GM12878 (cell line): ENCODE results near the gene KIF26A. TPM values are rescaled to one million over a fixed set of nuclear protein-coding genes. Genes with fewer than 3 reads are reported as not detected.

Source experiments
- ATAC-seq: fragments of 200-7000 bp; cut with Tn5 transposase; 3 replicates; pipeline ENCODE4 v1.9.1; 2020; ENCODE audit warnings: mild to moderate bottlenecking, moderate library complexity
- BruUV-seq: library from RNA; stranded (reverse); fragments of 400-500 nt; replicated peaks from 2 replicates; lab custom pipeline; 2021; lab: Mats Ljungman, UMichigan
- CTCF ChIA-PET: fragments of 300-600 bp; sonication (Branson Sonifier 250); formaldehyde crosslinking; extraction: SDS; loops from one replicate; lab custom pipeline; 2021; ENCODE audit warnings: inconsistent platforms; lab: Yijun Ruan, JAX
- POLR2A ChIA-PET: fragments of 350-600 bp; formaldehyde crosslinking; extraction: SDS; loops from one replicate; lab custom pipeline; 2021; ENCODE audit warnings: inconsistent platforms; lab: Charles Lee
- RAD21 ChIA-PET: fragments of 300-600 bp; sonication (Branson Sonifier 250); formaldehyde crosslinking; loops from one replicate; lab custom pipeline; 2023; ENCODE audit warnings: antibody characterized with exemption; ENCODE audit not compliant: unreplicated experiment; lab: Charles Lee
- SMC1A ChIA-PET: fragments of 300-600 bp; sonication (Branson Sonifier 250); formaldehyde crosslinking; loops from one replicate; lab custom pipeline; 2023; ENCODE audit not compliant: unreplicated experiment, uncharacterized antibody; lab: Charles Lee
- DNase-seq: peaks from one replicate; pipeline ENCODE4 v3.0.0-alpha.2; 2011; ENCODE audit warnings: low read depth, low spot score
- FAIRE-seq: peaks from 3 replicates; lab custom pipeline; 2011; peaks lifted over from hg19 to GRCh38; lab: Jason Lieb, UNC
- H2AFZ ChIP-seq: 2 replicates; pipeline ENCODE4 v1.6.0; 2011; ENCODE audit warnings: low read depth, low read length, control low read depth; ENCODE audit not compliant: control insufficient read depth
- H3K27ac ChIP-seq: 2 replicates; pipeline ENCODE4 v1.5.1; 2011; ENCODE audit warnings: control low read depth; ENCODE audit not compliant: control insufficient read depth, insufficient read depth
- H3K27me3 ChIP-seq, 2 experiments: replicated peaks in 1 of 2; 2 replicates each; pipeline versions ENCODE4 v1.6.0 to v1.6.1; 2011; ENCODE audit warnings: low read length in 1 of 2; ENCODE audit not compliant: control insufficient read depth in 2 of 2, insufficient read depth in 2 of 2
- H3K36me3 ChIP-seq, 2 experiments: 2 replicates each; pipeline ENCODE4 v1.5.1; 2011; ENCODE audit warnings: low read length in 1 of 2; ENCODE audit not compliant: control insufficient read depth in 2 of 2, insufficient read depth in 2 of 2
- H3K4me1 ChIP-seq: 2 replicates; pipeline ENCODE4 v1.6.1; 2011; ENCODE audit warnings: mild to moderate bottlenecking, low read length, moderate library complexity, mixed read lengths; ENCODE audit not compliant: control insufficient read depth, insufficient read depth
- H3K4me2 ChIP-seq: 2 replicates; pipeline ENCODE4 v1.6.0; 2011; ENCODE audit warnings: control low read depth; ENCODE audit not compliant: control insufficient read depth, insufficient read depth
- H3K4me3 ChIP-seq: fragments of 200-600 bp; sonication (generic); 2 replicates; pipeline ENCODE4 v1.5.1; 2016
- H3K79me2 ChIP-seq: 2 replicates; pipeline ENCODE4 v1.6.0; 2011; ENCODE audit warnings: low read length; ENCODE audit not compliant: control insufficient read depth, insufficient read depth
- H3K9ac ChIP-seq: 2 replicates; pipeline ENCODE4 v1.8.0; 2011; ENCODE audit warnings: low read length, control low read depth, mixed read lengths; ENCODE audit not compliant: control insufficient read depth, insufficient read depth
- H3K9me3 ChIP-seq: replicated peaks from 3 replicates; pipeline ENCODE4 v1.5.1; 2011; ENCODE audit warnings: mild to moderate bottlenecking, low read length; ENCODE audit not compliant: control insufficient read depth, insufficient read depth
- H4K20me1 ChIP-seq: 2 replicates; pipeline ENCODE4 v1.6.0; 2011; ENCODE audit not compliant: control insufficient read depth, insufficient read depth
- CTCF ChIP-seq, 3 experiments: IDR thresholded peaks in 2 of 3; conservative IDR thresholded peaks in 1 of 3; 2 replicates each; pipeline ENCODE4 v1.5.1; 2011; ENCODE audit warnings: low read depth in 3 of 3, low read length in 3 of 3, mild to moderate bottlenecking in 3 of 3, control low read depth in 2 of 3, moderate library complexity in 2 of 3, inconsistent platforms in 1 of 3, mixed read lengths in 1 of 3; ENCODE audit not compliant: control insufficient read depth in 2 of 3, insufficient read depth in 1 of 3; ENCODE audit errors: extremely low read depth in 1 of 3
- E2F8 ChIP-seq: fragments of 450-650 bp; IDR thresholded peaks from 2 replicates; pipeline ENCODE4 v1.6.1; 2018; ENCODE audit warnings: mild to moderate bottlenecking, low read depth, moderate library complexity; ENCODE audit not compliant: partially characterized antibody
- FOXM1 ChIP-seq: IDR thresholded peaks from 2 replicates; pipeline ENCODE4 v1.6.1; 2012; ENCODE audit warnings: low read depth, mild to moderate bottlenecking, inconsistent platforms, low read length, moderate library complexity
- KLF5 ChIP-seq: fragments of 450-650 bp; IDR thresholded peaks from 2 replicates; pipeline ENCODE4 v1.6.1; 2014; ENCODE audit warnings: mild to moderate bottlenecking; ENCODE audit not compliant: partially characterized antibody
- MEF2B ChIP-seq: fragments of 450-650 bp; IDR thresholded peaks from 2 replicates; pipeline ENCODE4 v1.6.1; 2018; ENCODE audit warnings: mild to moderate bottlenecking, moderate library complexity; ENCODE audit not compliant: partially characterized antibody, poor library complexity, severe bottlenecking
- MYC ChIP-seq: IDR thresholded peaks from 2 replicates; pipeline ENCODE4 v1.6.1; 2011; ENCODE audit warnings: mild to moderate bottlenecking, low read length, moderate library complexity, inconsistent platforms; ENCODE audit not compliant: insufficient read depth, insufficient replicate concordance, insufficient read length, severe bottlenecking
- SMARCA5 ChIP-seq: fragments of 450-650 bp; IDR thresholded peaks from 2 replicates; pipeline ENCODE4 v1.6.1; 2017; ENCODE audit warnings: mild to moderate bottlenecking
- SUPT20H ChIP-seq: IDR thresholded peaks from 2 replicates; pipeline ENCODE4 v1.6.1; 2011; ENCODE audit warnings: low read depth, mild to moderate bottlenecking, low read length, moderate library complexity, borderline replicate concordance; ENCODE audit not compliant: control insufficient read depth
- WGBS: methylation state at CpG from one replicate; pipeline ENCODE4 v1.1.6; 2016; ENCODE audit warnings: low lambda C conversion rate; ENCODE audit not compliant: insufficient replicate concordance, insufficient coverage; ENCODE audit errors: missing lambda C conversion rate; 5-methylcytosine and 5-hydroxymethylcytosine counted together
- in situ Hi-C: fragments of 300-500 bp; cut with MboI; formaldehyde crosslinking; loops from 9 replicates; pipeline ENCODE4 v1.14.3; 2018; ENCODE audit warnings: mixed read lengths
- intact Hi-C: fragments of 100-400 bp; cut with micrococcal nuclease; formaldehyde crosslinking; loops from one replicate; pipeline ENCODE4 v1.14.2; 2022; ENCODE audit not compliant: unreplicated experiment
- polyA plus RNA-seq, 11 experiments: library from polyadenylated mRNA; depleted of rRNA in 4 of 11; unstranded in 6 of 11; stranded (reverse) in 5 of 11; fragments of >200 nt; fragmentation: Nextera tagmentation in 4 of 11; fragmentation: Illumina TruSeq in 1 of 11; extraction: Ambion mirVana in 4 of 11; extraction: Trizol in 1 of 11; gene quantifications; 1 replicate in 1 of 11; 2 replicates in 10 of 11; pipeline versions ENCODE4 v1.2.1 to v1.2.3, GENCODE V29; 2011 to 2016; ENCODE audit warnings: inconsistent platforms in 2 of 11, missing spikeins in 2 of 11, low read depth in 1 of 11
- total RNA-seq, 4 experiments: library from RNA; depleted of rRNA in 3 of 4; stranded (reverse); fragments of >200 nt in 3 of 4; fragmentation: Illumina TruSeq in 1 of 4; extraction: Trizol in 1 of 4; gene quantifications; 2 replicates each; pipeline versions ENCODE4 v1.2.1 to v1.2.3, GENCODE V29; 2013 to 2021

KIF26A gene
- total and polyA plus RNA-seq, 10 of the 15 experiments (the other 5 are each of a cell fraction or from before 2014, with no cell fraction given) = 0.05 TPM; not detected in 9

GRCh38 chr14:104179126-104179525, 40.7 kb downstream of the KIF26A start:
- no peak overlapping the region for H3K4me2 ChIP-seq
- ChIA-PET RAD21 (no interaction called here), POLR2A (no interaction called here), CTCF (no interaction called here), SMC1A (no interaction called here)
- H3K9ac ChIP-seq = no peak overlapping the region
- no peak for FAIRE-seq
- H3K4me1 ChIP-seq = no peaks in the 10 kb centered on the region
- no peak overlapping the region for H3K27ac ChIP-seq
- BruUV-seq = no TSS peak
- intact Hi-C loops (no loop called here), in situ Hi-C loops (no loop called here)
- no peaks in the 10 kb centered on the region for H3K36me3 ChIP-seq
- no peaks in the 10 kb centered on the region for H3K79me2 ChIP-seq
- no peaks in the 10 kb centered on the region for H3K9me3 ChIP-seq
- H3K27me3 ChIP-seq = no peaks in the 10 kb centered on the region; a peak in 1 of 4 replicates
- no peak overlapping the region for H3K4me3 ChIP-seq
- no peak for DNase-seq
- 62% methylated on average over 16 of the region's 21 CpGs for WGBS
- TF ChIP-seq FOXM1 (no peak), CTCF (IDR thresholded peaks at IDR 0.05 in 2 of 3, conservative IDR thresholded peaks at IDR 0.05 in 1 of 3; ENCODE audit: control insufficient read depth in 2 of 3, extremely low read depth in 1 of 3, insufficient read depth in 1 of 3, low read depth in 3 of 3, low read length in 3 of 3) (no peak), SMARCA5 (no peak), MEF2B (no peak), MYC (no peak), SUPT20H (no peak), E2F8 (no peak), KLF5 (no peak)
- no peak for ATAC-seq
- H2AFZ ChIP-seq = no peak overlapping the region
- no peaks in the 10 kb centered on the region for H4K20me1 ChIP-seq
